H9 (cell line): ENCODE results near the gene DYRK2. TPM values are rescaled to one million over a fixed set of nuclear protein-coding genes. Genes with fewer than 3 reads are reported as not detected.

Experiments used
- DNase-seq: peaks from one replicate; pipeline ENCODE4 v3.0.0-alpha.2; 2017
- H2AFZ ChIP-seq: one replicate; pipeline ENCODE4 v1.6.1; 2013; ENCODE audit warnings: mild to moderate bottlenecking, low read length, control low read depth, moderate library complexity
- H2AK5ac ChIP-seq: 2 replicates; pipeline ENCODE4 v1.6.1; 2013; ENCODE audit warnings: low read length, control low read depth, mixed read lengths; ENCODE audit not compliant: insufficient read length
- H2BK120ac ChIP-seq: one replicate; pipeline ENCODE4 v1.6.1; 2013; ENCODE audit warnings: low read depth, mild to moderate bottlenecking, low read length, control low read depth, inconsistent platforms; ENCODE audit not compliant: poor library complexity, severe bottlenecking
- H2BK12ac ChIP-seq: 2 replicates; pipeline ENCODE4 v1.6.1; 2013; ENCODE audit warnings: low read length, control low read depth, mixed read lengths, low read depth; ENCODE audit not compliant: insufficient read length
- H2BK15ac ChIP-seq: 2 replicates; pipeline ENCODE4 v1.6.1; 2013; ENCODE audit warnings: low read depth, low read length, control low read depth
- H2BK20ac ChIP-seq: one replicate; pipeline ENCODE4 v1.6.1; 2013; ENCODE audit warnings: low read depth, mild to moderate bottlenecking, low read length, control low read depth, inconsistent platforms; ENCODE audit not compliant: poor library complexity, severe bottlenecking
- H2BK5ac ChIP-seq: 2 replicates; pipeline ENCODE4 v1.6.1; 2013; ENCODE audit warnings: low read length, control low read depth, mixed read lengths; ENCODE audit not compliant: insufficient read length
- H3K14ac ChIP-seq: 2 replicates; pipeline ENCODE4 v1.6.1; 2013; ENCODE audit warnings: low read length, control low read depth; ENCODE audit not compliant: insufficient read depth
- H3K18ac ChIP-seq: 2 replicates; pipeline ENCODE4 v1.6.1; 2013; ENCODE audit warnings: low read depth, mild to moderate bottlenecking, mixed read lengths, low read length, control low read depth; ENCODE audit not compliant: insufficient read length
- H3K23ac ChIP-seq: 2 replicates; pipeline ENCODE4 v1.6.1; 2013; ENCODE audit warnings: low read length, control low read depth, mixed read lengths, low read depth; ENCODE audit not compliant: insufficient read length
- H3K23me2 ChIP-seq: 2 replicates; pipeline ENCODE4 v1.6.1; 2013; ENCODE audit warnings: low read depth, mild to moderate bottlenecking, mixed read lengths, low read length, control low read depth; ENCODE audit not compliant: insufficient read length, poor library complexity, severe bottlenecking
- H3K27ac ChIP-seq: 2 replicates; pipeline ENCODE4 v1.5.1; 2013; ENCODE audit warnings: low read length, control low read depth, mixed read lengths, low read depth; ENCODE audit not compliant: insufficient read length
- H3K27me3 ChIP-seq: 2 replicates; pipeline ENCODE4 v1.6.1; 2013; ENCODE audit warnings: low read length, control low read depth, inconsistent platforms; ENCODE audit not compliant: insufficient read depth
- H3K4ac ChIP-seq: 2 replicates; pipeline ENCODE4 v1.6.1; 2013; ENCODE audit warnings: low read depth, mild to moderate bottlenecking, control low read depth, inconsistent platforms, low read length, moderate library complexity
- H3K4me1 ChIP-seq: 2 replicates; pipeline ENCODE4 v1.6.1; 2013; ENCODE audit warnings: low read length, control low read depth, inconsistent platforms; ENCODE audit not compliant: insufficient read depth
- H3K4me2 ChIP-seq: 2 replicates; pipeline ENCODE4 v1.6.1; 2013; ENCODE audit warnings: low read length, control low read depth, mixed read lengths; ENCODE audit not compliant: insufficient read length, insufficient read depth
- H3K56ac ChIP-seq: 2 replicates; pipeline ENCODE4 v1.6.1; 2013; ENCODE audit warnings: low read depth, mild to moderate bottlenecking, mixed read lengths, low read length, control low read depth; ENCODE audit not compliant: insufficient read length
- H3K79me1 ChIP-seq: 2 replicates; pipeline ENCODE4 v1.6.1; 2013; ENCODE audit warnings: low read depth, mild to moderate bottlenecking, moderate library complexity, low read length, control low read depth, inconsistent platforms; ENCODE audit not compliant: insufficient read depth, poor library complexity, severe bottlenecking
- H3K79me2 ChIP-seq: 2 replicates; pipeline ENCODE4 v1.6.1; 2013; ENCODE audit warnings: low read length, control low read depth, inconsistent platforms; ENCODE audit not compliant: insufficient read depth
- H3K9ac ChIP-seq: 2 replicates; pipeline ENCODE4 v1.6.1; 2013; ENCODE audit warnings: low read length, control low read depth, mixed read lengths; ENCODE audit not compliant: insufficient read length; ENCODE audit errors: extremely low read depth
- H3K9me3 ChIP-seq: one replicate; pipeline ENCODE4 v1.6.1; 2013; ENCODE audit warnings: low read depth, low read length, inconsistent platforms; ENCODE audit not compliant: control insufficient read depth
- H3T11ph ChIP-seq: one replicate; pipeline ENCODE4 v1.6.1; 2013; ENCODE audit warnings: mild to moderate bottlenecking, low read length, control low read depth, inconsistent platforms
- H4K20me1 ChIP-seq: one replicate; pipeline ENCODE4 v1.6.1; 2013; ENCODE audit not compliant: control insufficient read depth, insufficient read length, insufficient read depth
- H4K5ac ChIP-seq: 2 replicates; pipeline ENCODE4 v1.6.1; 2013; ENCODE audit warnings: low read depth, mild to moderate bottlenecking, mixed read lengths, low read length, control low read depth; ENCODE audit not compliant: insufficient read length
- H4K8ac ChIP-seq: replicated peaks from 2 replicates; pipeline ENCODE4 v1.6.1; 2013; ENCODE audit warnings: low read length, control low read depth, mixed read lengths, low read depth; ENCODE audit not compliant: insufficient read length
- H4K91ac ChIP-seq: 2 replicates; pipeline ENCODE4 v1.6.1; 2013; ENCODE audit warnings: low read depth, mild to moderate bottlenecking, moderate library complexity, mixed read lengths, low read length, control low read depth; ENCODE audit not compliant: insufficient read length
- H3K27ac Mint-ChIP-seq, 3 experiments: 2 replicates in 2 of 3; 3 replicates in 1 of 3; pipeline ENCODE4 v1.8.0; 2020 to 2021; ENCODE audit warnings: mixed read lengths in 3 of 3, mild to moderate bottlenecking in 1 of 3, moderate library complexity in 1 of 3
- H3K27me3 Mint-ChIP-seq: 2 replicates; pipeline ENCODE4 v1.8.0; 2021; ENCODE audit warnings: low read depth, mild to moderate bottlenecking, moderate library complexity, mixed read lengths
- H3K36me3 Mint-ChIP-seq, 3 experiments: 2 replicates in 2 of 3; 3 replicates in 1 of 3; pipeline ENCODE4 v1.8.0; 2020 to 2021; ENCODE audit warnings: low read depth in 3 of 3, mixed read lengths in 3 of 3; ENCODE audit not compliant: insufficient read depth in 1 of 3
- H3K4me1 Mint-ChIP-seq, 2 experiments: 2 replicates each; pipeline ENCODE4 v1.8.0; 2020; ENCODE audit warnings: mixed read lengths in 2 of 2
- H3K4me3 Mint-ChIP-seq, 2 experiments: 2 replicates in 1 of 2; 3 replicates in 1 of 2; pipeline ENCODE4 v1.8.0; 2020 to 2021; ENCODE audit warnings: mild to moderate bottlenecking in 2 of 2, mixed read lengths in 2 of 2, moderate library complexity in 1 of 2
- H3K9me3 Mint-ChIP-seq, 2 experiments: 2 replicates in 1 of 2; 3 replicates in 1 of 2; pipeline ENCODE4 v1.8.0; 2020; ENCODE audit warnings: mild to moderate bottlenecking in 2 of 2, mixed read lengths in 2 of 2, moderate library complexity in 1 of 2
- WGBS: extraction: QIAGEN DNeasy Blood & Tissue Kit; methylation state at CpG from one replicate; pipeline ENCODE4 v1.1.7; 2013; ENCODE audit warnings: missing lambda C conversion rate, low lambda C conversion rate, mixed read lengths; ENCODE audit not compliant: insufficient read length; ENCODE audit errors: extremely low coverage; 5-methylcytosine and 5-hydroxymethylcytosine counted together
- total RNA-seq: library from RNA; stranded (reverse); gene quantifications from 2 replicates; pipeline ENCODE4 v1.2.1, GENCODE V29; 2021
- TF ChIP-seq, protein P1 (sequence below): fragments of 200-600 bp; sonication (generic); conservative IDR thresholded peaks from 3 replicates; pipeline ENCODE4 v1.8.0; 2021; ENCODE audit warnings: antibody characterized with exemption, mild to moderate bottlenecking

The DYRK2 gene
- total RNA-seq, 1 experiment from 2014 or later: 40.6 TPM

DNA sequence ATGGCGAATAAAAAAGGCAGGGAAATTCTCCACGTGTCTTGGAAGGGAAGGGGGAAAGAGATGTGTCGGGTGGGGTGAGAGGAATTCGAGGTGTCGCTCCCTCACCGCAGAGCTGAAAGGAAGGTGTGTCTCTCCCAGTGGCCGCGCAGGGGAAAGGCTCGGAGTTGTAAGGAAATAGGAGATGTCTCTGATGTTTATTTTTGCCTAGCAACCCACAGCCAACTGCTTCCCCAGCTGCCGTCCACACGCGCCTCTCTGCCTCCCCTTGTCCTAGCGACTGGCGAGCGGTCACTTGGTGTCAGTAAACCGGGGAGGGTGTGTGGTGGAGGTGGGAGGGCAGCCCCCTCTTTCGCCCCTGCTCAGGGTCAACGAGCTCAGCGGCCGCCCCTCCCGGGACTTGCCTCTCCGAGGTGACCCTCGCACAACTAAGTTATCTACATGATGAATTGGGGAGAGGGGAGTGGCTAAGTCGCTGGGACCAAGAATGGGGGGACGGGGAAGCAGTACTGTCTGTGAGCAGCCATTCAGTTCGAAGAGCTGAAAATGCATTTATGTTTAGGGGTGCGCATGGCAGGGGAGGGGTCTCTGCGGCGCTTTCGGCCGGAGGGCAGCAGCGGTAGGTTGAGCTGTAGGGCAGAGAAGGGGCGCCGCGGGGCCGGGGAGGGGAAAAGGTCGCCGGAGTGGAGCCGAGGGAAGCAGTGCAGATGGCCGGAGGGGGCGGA lies 585 bp upstream of the DYRK2 start:
- H3K18ac ChIP-seq: peak overlapping the region; percentile 89

More for the DNA sequence above, 585 bp upstream of the DYRK2 start:
- Histone ChIP-seq H3K4ac (no peak overlapping the region), H3K27ac (no peak overlapping the region), H2BK120ac (no peak overlapping the region), H2AFZ (no peak overlapping the region), H3T11ph (no peak overlapping the region), H2BK20ac (no peak overlapping the region), H3K27me3 (no peaks in the 10 kb centered on the region), H4K8ac (no peak overlapping the region), H3K23me2 (peaks cover 22% of the 10 kb centered on the region), H3K56ac (no peak overlapping the region), H3K4me2 (peak overlapping the region; percentile 78), H2BK12ac (no peak overlapping the region), H3K4me1 (peaks cover 4% of the 10 kb centered on the region; the same call in 1 of the 2 replicates), H2BK5ac (no peak overlapping the region), H3K9ac (peak overlapping the region; percentile 42), H3K9me3 (no peaks in the 10 kb centered on the region), H2AK5ac (no peak overlapping the region), H3K79me2 (peaks cover 24% of the 10 kb centered on the region; the same call in 1 of the 2 replicates), H4K91ac (no peak overlapping the region), H3K14ac (peak overlapping the region; percentile 84), H3K23ac (no peak overlapping the region), H2BK15ac (no peak overlapping the region), H4K20me1 (no peaks in the 10 kb centered on the region), H3K79me1 (no peaks in the 10 kb centered on the region), H4K5ac (peak overlapping the region; percentile 34)
- DNase-seq: peak; percentile 92
- Mint-ChIP-seq H3K4me1 (peaks cover 25 to 31% of the 10 kb centered on the region in 2 experiments), H3K9me3 (no peaks in the 10 kb centered on the region; a peak in 2 of 5 replicates), H3K4me3 (peak overlapping the region; percentile 92 to 97), H3K36me3 (peaks cover 8 to 16% (median 15%) of the 10 kb centered on the region in 3 experiments), H3K27ac (peak overlapping the region; percentile 55 to 94 (median 87); a peak in 6 of 7 replicates), H3K27me3 (peaks cover 11% of the 10 kb centered on the region)
- no CpG with 5 or more reads among the region's 41 CpGs for WGBS
- TF ChIP-seq, protein P1, sequence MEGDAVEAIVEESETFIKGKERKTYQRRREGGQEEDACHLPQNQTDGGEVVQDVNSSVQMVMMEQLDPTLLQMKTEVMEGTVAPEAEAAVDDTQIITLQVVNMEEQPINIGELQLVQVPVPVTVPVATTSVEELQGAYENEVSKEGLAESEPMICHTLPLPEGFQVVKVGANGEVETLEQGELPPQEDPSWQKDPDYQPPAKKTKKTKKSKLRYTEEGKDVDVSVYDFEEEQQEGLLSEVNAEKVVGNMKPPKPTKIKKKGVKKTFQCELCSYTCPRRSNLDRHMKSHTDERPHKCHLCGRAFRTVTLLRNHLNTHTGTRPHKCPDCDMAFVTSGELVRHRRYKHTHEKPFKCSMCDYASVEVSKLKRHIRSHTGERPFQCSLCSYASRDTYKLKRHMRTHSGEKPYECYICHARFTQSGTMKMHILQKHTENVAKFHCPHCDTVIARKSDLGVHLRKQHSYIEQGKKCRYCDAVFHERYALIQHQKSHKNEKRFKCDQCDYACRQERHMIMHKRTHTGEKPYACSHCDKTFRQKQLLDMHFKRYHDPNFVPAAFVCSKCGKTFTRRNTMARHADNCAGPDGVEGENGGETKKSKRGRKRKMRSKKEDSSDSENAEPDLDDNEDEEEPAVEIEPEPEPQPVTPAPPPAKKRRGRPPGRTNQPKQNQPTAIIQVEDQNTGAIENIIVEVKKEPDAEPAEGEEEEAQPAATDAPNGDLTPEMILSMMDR: peak; percentile 40
